Measurements from ENCODE around the gene PDPK1. TPM values are rescaled to one million over a fixed set of nuclear protein-coding genes. Genes with fewer than 3 reads are reported as not detected.
A peak's percentile ranks its signal among the peaks of the same experiment; 100 is the strongest.
"Not testable (repeated sequence)": the region's sequence is repeated elsewhere in the genome, so short reads cannot be mapped to it uniquely, and the experiment has no call there.

Gene PDPK1
- total RNA-seq, 4 donors from 2014 or later, result 28.3 to 45.7 (median 35.0) TPM

- DNase-seq (ENCODE audit: extremely low spot score); H3K9me3 ChIP-seq; H3K27me3 ChIP-seq; H3K27ac ChIP-seq (replicated peaks in 1 of 4); H3K36me3 ChIP-seq; intact Hi-C loops (cut with DNase I); H3K4me1 ChIP-seq; H3K4me3 ChIP-seq: not testable (repeated sequence)
- WGBS, result no CpG with 5 or more reads among the region's 12 CpGs
- peak in 1 of 3 experiments; percentile 13 for TF ChIP-seq CTCF (IDR thresholded peaks at IDR 0.05)
These were observed 101.4 kb downstream of the PDPK1 start for GRCh38 chr16:2639071-2639721.

- H3K36me3 ChIP-seq; intact Hi-C loops (cut with DNase I); H3K27ac ChIP-seq (replicated peaks in 1 of 4); H3K4me3 ChIP-seq; H3K27me3 ChIP-seq; H3K9me3 ChIP-seq; H3K4me1 ChIP-seq; DNase-seq (ENCODE audit: extremely low spot score): not testable (repeated sequence)
- WGBS, result no CpG with 5 or more reads among the region's 9 CpGs
These were observed 101.9 kb downstream of the PDPK1 start for GRCh38 chr16:2639722-2640072.

GRCh38 chr16:2642561-2642960 lies 104.7 kb downstream of the PDPK1 start:
- H3K27me3 ChIP-seq; DNase-seq (ENCODE audit: extremely low spot score); H3K4me1 ChIP-seq; H3K36me3 ChIP-seq; H3K9me3 ChIP-seq; H3K4me3 ChIP-seq; intact Hi-C loops (cut with DNase I); H3K27ac ChIP-seq (replicated peaks in 1 of 4): not testable (repeated sequence)
- no CpG with 5 or more reads among the region's 17 CpGs for WGBS

- H3K4me3 ChIP-seq; H3K9me3 ChIP-seq; DNase-seq (ENCODE audit: extremely low spot score); H3K4me1 ChIP-seq; H3K27ac ChIP-seq (replicated peaks in 1 of 4); H3K36me3 ChIP-seq; intact Hi-C loops (cut with DNase I); H3K27me3 ChIP-seq: not testable (repeated sequence)
- WGBS, result no CpG with 5 or more reads among the region's 12 CpGs
These were observed 107.1 kb downstream of the PDPK1 start for GRCh38 chr16:2644754-2645453.

GRCh38 chr16:2651268-2651871 lies 113.5 kb downstream of the PDPK1 start:
- H3K9me3 ChIP-seq; DNase-seq (ENCODE audit: extremely low spot score); H3K4me3 ChIP-seq; H3K36me3 ChIP-seq; H3K4me1 ChIP-seq; H3K27me3 ChIP-seq; intact Hi-C loops (cut with DNase I); H3K27ac ChIP-seq (replicated peaks in 1 of 4): not testable (repeated sequence)
- no CpG with 5 or more reads among the region's 14 CpGs for WGBS

Small RNAs within 50 kb of the gene (small RNA-seq; reads per million reads assigned to genes)
- gene AC093525.1 (0 reads per million in 3 donors), gene MIR3178 (0 to 0.19 (median 0) reads per million in 3 donors)

Other genes with a start within 250 kb of the PDPK1 start
- 10 to 100 TPM; 10.4 to 30.7 (median 18.1) TPM for gene ABCA3, start 197.3 kb upstream of the PDPK1 start, total RNA-seq
- 1 to 10 TPM in 3 of 4 donors, under 1 TPM in 1; 0.83 to 2.5 (median 1.5) TPM for gene CCNF, start 108.6 kb upstream of the PDPK1 start, total RNA-seq
- 1 to 10 TPM in 1 of 4 donors, not detected in 3; 1.5 TPM for gene TEDC2, start 77.9 kb upstream of the PDPK1 start, total RNA-seq
- under 1 TPM in 3 of 4 donors, not detected in 1; 0.19 to 0.42 (median 0.29) TPM for gene NTN3, start 66.7 kb upstream of the PDPK1 start, total RNA-seq
- 10 to 100 TPM in 2 of 4 donors, 1 to 10 TPM in 2; 7.0 to 14.1 (median 11.5) TPM for gene TBC1D24, start 62.9 kb upstream of the PDPK1 start, total RNA-seq
- gene ATP6V0C, start 24.1 kb upstream of the PDPK1 start, total RNA-seq, result 10 to 100 TPM; 42.8 to 85.0 (median 69.0) TPM
- gene AMDHD2, start 17.6 kb upstream of the PDPK1 start, total RNA-seq, result 10 to 100 TPM; 20.0 to 33.2 (median 26.4) TPM
- gene CEMP1, start 6.6 kb upstream of the PDPK1 start, total RNA-seq, result not detected
- 10 to 100 TPM in 3 of 4 donors, 1 to 10 TPM in 1; 9.1 to 22.1 (median 15.7) TPM for gene KCTD5, start 144.5 kb downstream of the PDPK1 start, total RNA-seq
- 1 to 10 TPM in 3 of 4 donors, under 1 TPM in 1; 0.75 to 4.2 (median 2.2) TPM for gene PRSS27, start 182.2 kb downstream of the PDPK1 start, total RNA-seq
- 100 to 1,000 TPM; 126 to 325 (median 234) TPM for gene SRRM2, start 214.6 kb downstream of the PDPK1 start, total RNA-seq
- 100 to 1,000 TPM; 199 to 229 (median 213) TPM for gene ELOB, start 239.3 kb downstream of the PDPK1 start, total RNA-seq
- gene PRSS33, start 249.5 kb downstream of the PDPK1 start, total RNA-seq, result not detected

Data from esophagus muscularis mucosa (tissue), 4 donors.